ENCODE data around the gene SMIM29. TPM values are rescaled to one million over a fixed set of nuclear protein-coding genes. Genes with fewer than 3 reads are reported as not detected.

SMIM29 gene
- total and polyA plus RNA-seq, 2 donors (not counting 1 experiment from before 2014, with no cell fraction given): 43.6 to 106 TPM

DNA sequence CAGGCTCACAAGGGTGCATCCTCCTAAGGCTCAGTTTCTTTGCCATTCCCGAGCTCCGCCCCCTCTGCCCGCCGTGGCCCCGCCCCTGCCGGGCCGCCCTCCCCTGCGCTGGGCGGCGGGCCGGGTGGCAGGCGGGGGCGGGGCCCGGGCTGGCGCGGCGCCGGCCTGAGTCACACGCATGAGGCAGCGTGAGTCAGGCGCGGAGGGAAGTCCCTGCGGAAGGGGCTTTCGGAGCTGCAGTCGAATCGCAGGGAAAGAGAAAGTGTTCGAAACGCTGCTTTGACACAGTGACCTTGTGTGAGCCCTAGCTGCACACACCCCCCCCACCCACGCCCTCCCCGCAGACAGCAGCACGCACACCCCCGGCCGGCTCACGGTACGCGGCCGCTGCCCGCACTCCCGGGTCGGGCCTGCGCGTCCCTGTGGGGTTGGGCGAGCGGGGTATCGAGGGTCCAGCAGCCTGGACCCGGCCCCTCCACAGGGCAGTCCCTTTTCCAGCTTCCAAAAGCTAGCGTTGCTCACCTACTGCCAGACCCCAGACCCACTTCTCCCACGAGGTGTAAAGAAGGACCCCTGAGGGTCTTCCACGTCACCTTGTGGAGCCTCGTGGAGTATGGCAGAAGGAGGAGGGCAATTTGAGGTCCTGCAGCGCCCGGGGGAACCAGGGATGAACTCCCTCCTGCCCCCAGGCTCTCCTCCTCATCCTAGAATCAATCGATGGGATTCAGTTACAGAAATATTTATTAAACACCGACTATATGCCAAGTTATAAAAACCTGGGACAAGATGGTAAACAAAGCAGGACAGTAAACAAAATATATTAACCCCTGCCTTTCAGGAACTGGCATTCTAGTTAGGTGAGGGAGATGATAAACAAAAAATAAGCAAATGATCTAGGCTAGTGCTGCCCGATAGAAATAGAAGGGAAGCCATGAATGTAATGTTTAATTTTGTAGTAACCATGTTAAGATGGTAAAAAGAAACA, 24.6 kb downstream of the SMIM29 start:
- Histone ChIP-seq H3K9me3 (ENCODE audit: control extremely low read depth in 1 of 3, control insufficient read depth in 2 of 3, insufficient read depth in 1 of 3, low read length in 2 of 3) (peaks cover 0 to 2% (median 0%) of the 10 kb centered on the region in 3 donors), H3K9ac (ENCODE audit: low read length) (peak overlapping the region; percentile 94), H3K4me2 (replicated peaks; ENCODE audit: low read depth, low read length, poor library complexity, severe bottlenecking) (peak overlapping the region; percentile 99), H3K36me3 (replicated peaks in 1 of 2; ENCODE audit: control extremely low read depth in 1 of 2, control insufficient read depth in 1 of 2, extremely low read depth in 1 of 2, insufficient read depth in 2 of 2, low read length in 1 of 2) (no peaks in the 10 kb centered on the region), H3K79me2 (ENCODE audit: control insufficient read depth, insufficient read depth, low read length) (no peaks in the 10 kb centered on the region), H4K20me1 (ENCODE audit: control insufficient read depth, insufficient read depth, low read length, poor library complexity, severe bottlenecking) (no peaks in the 10 kb centered on the region), H3K27ac (ENCODE audit: low read length in 2 of 2) (peak overlapping the region; percentile 96 to 99), H3K27me3 (replicated peaks in 1 of 4; ENCODE audit: control extremely low read depth in 1 of 4, control insufficient read depth in 3 of 4, insufficient read depth in 4 of 4, low read length in 3 of 4) (no peaks in the 10 kb centered on the region), H2AFZ (ENCODE audit: insufficient read depth, low read depth, low read length, poor library complexity, severe bottlenecking) (peak overlapping the region; percentile 79), H3K4me3 (ENCODE audit: control extremely low read depth in 1 of 5, extremely low read depth in 1 of 5, insufficient read depth in 1 of 5, low read depth in 2 of 5, low read length in 4 of 5) (peak overlapping the region in 4 of 5 experiments; percentile 59 to 76 (median 74)), H3K4me1 (ENCODE audit: control insufficient read depth in 2 of 2, insufficient read depth in 2 of 2, low read length in 2 of 2) (peaks cover 33 to 42% of the 10 kb centered on the region in 2 donors)
- H3K27ac Mint-ChIP-seq: peak overlapping the region; percentile 91
- WGBS (ENCODE audit: insufficient coverage): 2% methylated on average over 41 of the region's 55 CpGs
- ChIA-PET POLR2A (interaction anchor here (0.5 to 2.0 kb wide), 11 partner anchors 9 to 191 kb away, joined by 3 to 41 read pairs (median 6); partner anchors contain the start of genes HMGA1 and SMIM29), CTCF (interaction anchor here (0.7 to 3.5 kb wide), 11 partner anchors 10 to 191 kb away, joined by 3 to 30 read pairs (median 4); partner anchors contain the start of genes HMGA1 and SMIM29)
- H3K4me3 Mint-ChIP-seq: peak overlapping the region; percentile 57
- ATAC-seq (ENCODE audit: low read depth): peak; percentile 96
- DNase-seq: peak; percentile 98
- H3K27me3 Mint-ChIP-seq: no peaks in the 10 kb centered on the region
- TF ChIP-seq EZH2 (IDR thresholded peaks at IDR 0.05; ENCODE audit: borderline replicate concordance, insufficient read depth, low read depth, low read length, poor library complexity, severe bottlenecking): no peak
- TF ChIP-seq, protein P1, sequence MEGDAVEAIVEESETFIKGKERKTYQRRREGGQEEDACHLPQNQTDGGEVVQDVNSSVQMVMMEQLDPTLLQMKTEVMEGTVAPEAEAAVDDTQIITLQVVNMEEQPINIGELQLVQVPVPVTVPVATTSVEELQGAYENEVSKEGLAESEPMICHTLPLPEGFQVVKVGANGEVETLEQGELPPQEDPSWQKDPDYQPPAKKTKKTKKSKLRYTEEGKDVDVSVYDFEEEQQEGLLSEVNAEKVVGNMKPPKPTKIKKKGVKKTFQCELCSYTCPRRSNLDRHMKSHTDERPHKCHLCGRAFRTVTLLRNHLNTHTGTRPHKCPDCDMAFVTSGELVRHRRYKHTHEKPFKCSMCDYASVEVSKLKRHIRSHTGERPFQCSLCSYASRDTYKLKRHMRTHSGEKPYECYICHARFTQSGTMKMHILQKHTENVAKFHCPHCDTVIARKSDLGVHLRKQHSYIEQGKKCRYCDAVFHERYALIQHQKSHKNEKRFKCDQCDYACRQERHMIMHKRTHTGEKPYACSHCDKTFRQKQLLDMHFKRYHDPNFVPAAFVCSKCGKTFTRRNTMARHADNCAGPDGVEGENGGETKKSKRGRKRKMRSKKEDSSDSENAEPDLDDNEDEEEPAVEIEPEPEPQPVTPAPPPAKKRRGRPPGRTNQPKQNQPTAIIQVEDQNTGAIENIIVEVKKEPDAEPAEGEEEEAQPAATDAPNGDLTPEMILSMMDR (IDR thresholded peaks at IDR 0.05): no peak
- no peaks in the 10 kb centered on the region for H3K9me3 Mint-ChIP-seq (ENCODE audit: insufficient read depth)
- intact Hi-C loops (cut with micrococcal nuclease): loop anchor here (1.0 to 2.0 kb wide), 3 partner anchors 12 to 27 kb away; partner anchors contain the start of genes HMGA1 and SMIM29
- H3K4me1 Mint-ChIP-seq: peaks cover 49% of the 10 kb centered on the region
